Left forelimb (tissue), 1 donor: ENCODE results near the gene DPF3.

Source experiments
- DNase-seq: peaks from one replicate; pipeline ENCODE4 v3.0.0-alpha.2; 2018; ENCODE audit warnings: low spot score

Gene DPF3

DNA sequence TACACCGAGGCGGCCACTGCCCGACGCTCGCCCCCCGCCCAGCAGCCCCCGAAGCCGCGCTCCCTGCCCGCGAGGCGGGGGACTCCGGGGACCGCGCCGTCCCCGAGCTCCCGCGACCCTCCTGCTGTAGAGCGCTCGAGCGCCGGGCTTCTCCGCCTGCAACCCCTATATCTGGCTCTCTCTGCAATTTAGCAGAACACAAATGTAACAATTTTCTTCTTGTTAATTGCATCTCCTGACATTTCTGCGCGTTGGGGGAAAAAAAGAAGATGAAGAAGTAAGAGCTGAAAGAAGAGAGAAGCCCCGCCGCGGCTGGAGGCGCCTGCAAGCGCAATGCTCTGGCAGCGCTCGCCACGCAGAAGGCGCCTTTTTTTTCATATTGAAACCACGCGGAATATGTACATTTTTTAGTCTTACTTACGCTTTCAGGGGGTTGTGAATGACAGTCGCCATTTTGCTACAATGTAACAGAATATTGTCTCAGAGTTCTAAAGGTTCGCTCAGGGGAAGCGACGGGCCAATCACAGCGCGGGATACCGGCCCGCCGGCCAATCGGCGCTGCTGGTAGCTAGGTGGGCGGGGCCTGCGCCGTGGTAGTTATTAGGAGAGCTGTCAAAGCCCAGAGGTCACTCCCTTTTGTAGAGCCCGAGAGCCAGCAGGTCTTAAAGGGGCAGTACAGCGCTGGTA lies at the start of gene DPF3:
Gene DPF3 (minus strand): TSS at position 466 of the 687 bp plus-strand sequence. CDS start 13 bp downstream, at position 453.
- peak; percentile 96 for DNase-seq

DNA sequence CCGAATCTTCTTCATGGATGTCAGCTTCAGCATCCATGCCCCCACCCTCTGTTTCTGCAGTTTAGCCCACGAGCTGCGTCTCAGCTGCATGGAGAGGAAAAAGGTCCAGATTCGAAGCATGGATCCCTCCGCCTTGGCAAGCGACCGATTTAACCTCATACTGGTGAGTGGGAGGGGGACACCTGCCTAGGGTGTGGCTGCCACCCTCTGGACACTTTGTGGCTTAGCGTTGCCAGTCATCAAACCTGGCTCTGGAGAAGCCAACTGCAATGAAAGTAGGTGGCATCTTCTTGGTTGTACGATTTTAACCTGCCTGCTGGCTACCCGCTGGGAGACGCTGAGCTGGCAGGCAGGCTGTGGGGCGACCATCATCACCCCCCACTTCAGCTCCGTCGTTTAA lies 49.0 kb upstream of the DPF3 start:
- DNase-seq, result no peak

DNA sequence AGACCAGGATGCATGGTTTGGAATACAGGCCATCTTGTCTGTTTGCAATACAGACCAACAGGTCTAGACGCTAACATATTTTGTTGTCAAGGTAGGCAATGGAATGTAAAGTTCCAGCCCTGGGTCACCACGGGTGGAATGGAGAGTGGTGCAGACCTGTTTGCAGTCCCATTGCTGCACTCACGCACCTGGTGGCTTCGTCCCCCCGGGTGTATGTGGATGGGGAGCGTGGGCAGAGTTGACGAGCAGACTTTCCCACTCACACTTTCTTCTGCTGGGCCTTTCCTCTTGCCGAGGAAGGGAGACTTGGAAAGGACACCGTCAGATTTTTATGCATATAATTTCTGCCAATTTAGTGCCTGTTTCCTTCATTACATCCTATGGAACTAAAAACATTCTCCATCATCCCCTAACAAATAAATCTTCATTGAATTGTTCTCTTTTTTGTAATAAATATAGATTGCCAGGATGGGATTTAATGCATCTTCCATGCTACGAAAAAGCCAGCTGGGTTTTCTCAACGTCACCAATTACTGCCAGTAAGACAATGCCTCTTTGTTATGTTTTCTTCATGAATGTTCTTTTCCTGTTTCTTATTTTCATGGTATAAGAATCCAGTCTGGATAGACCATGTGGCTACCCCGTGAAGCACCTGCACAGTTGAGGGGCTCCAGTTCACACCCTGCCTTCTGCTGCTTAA lies 47.5 kb upstream of the DPF3 start:
- DNase-seq, result no peak

DNA sequence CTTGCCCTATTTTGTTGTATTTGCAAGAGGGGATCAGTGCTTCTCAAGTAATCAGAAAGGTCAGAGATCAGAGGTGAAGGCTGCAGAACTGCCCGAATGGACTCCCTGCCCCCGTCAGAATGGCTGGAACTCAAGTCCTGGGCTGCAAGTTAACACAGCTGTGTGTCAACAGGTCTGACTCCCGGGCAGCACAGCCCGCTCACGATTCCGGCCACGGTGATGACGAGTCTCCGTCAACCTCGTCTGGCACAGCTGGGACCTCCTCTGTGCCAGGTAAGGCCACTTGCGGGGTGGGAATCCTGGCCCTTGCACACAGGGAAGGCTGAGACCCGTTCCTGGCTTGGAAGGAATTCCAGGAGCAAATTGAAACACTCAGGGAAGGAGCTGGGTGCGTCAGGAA lies 45.7 kb upstream of the DPF3 start:
- no peak for DNase-seq

DNA sequence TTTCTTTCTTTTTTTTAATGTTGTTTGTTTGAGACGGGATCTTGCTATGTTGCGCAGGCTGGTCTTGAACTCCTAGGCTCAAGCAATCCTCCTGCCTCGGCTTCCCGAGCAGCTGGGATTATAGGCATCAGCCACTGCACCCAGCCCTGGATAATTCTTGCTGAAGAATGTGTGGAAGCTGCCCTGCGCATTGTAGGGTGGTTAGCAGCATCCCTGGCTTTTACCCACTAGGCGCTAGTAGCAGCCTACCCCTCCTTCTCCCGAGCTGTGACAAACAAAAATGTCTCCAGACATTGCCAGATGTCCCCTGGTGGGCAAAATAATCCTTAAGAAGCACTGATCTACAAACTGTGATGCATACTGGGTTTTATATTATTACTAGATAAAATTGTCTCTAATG lies 39.0 kb upstream of the DPF3 start:
- no peak for DNase-seq

DNA sequence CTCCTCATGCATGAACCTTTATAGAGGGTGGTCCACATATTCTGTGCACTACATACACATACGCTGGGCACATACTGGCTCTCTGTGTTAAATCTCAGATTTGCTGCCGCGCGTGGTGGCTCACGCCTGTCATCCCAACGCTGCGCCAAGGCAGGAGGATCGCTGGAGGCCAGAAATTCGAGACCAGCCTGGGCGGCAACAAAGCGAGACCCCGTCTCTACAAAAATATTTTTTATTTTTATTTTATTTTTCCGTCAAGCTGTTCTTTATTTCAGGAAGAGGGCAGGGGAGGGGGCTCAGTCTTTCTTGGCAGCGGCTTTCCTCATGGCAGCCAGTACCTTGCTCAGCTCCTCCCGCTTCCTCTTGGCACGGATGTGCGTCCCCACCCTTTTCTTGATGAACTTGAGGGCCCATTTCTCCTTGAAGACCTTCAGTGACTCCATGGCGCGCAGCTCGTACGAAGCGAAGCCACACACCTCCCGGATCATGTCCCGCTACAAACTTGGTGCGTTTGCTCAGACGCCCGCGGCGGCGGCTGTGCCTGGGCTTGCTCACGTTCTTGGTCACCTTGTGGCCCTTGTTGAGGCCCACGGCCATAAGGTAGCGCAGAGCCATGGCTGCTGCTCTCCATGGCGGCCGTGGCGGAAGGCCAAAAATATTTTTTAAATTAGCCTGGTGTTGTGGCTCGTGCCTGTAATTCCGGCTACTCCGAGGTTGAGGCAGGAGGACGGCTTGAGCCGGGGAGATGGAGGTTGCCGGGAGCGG lies 35.6 kb upstream of the DPF3 start:
- DNase-seq, result no peak

DNA sequence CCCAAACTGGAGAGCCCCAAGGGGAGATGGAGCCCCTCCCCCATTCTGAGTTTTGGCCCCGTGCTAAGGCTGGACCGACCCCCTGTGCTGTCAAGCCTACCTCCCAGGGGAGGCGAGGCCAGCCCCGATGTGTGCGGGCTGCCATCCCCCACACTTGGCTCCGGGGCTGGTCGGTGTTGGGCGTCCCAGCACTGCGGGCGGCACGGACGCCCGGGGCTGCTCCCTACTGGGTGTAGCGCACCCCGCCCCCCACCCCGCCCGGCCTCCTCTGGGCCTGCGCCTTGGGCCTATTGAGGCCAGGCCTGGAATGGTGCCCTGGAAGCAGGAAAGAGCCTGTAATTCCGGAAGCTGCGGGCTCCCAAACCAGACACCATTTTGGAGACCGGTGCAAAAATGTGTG lies 35.0 kb upstream of the DPF3 start:
- DNase-seq, result no peak

DNA sequence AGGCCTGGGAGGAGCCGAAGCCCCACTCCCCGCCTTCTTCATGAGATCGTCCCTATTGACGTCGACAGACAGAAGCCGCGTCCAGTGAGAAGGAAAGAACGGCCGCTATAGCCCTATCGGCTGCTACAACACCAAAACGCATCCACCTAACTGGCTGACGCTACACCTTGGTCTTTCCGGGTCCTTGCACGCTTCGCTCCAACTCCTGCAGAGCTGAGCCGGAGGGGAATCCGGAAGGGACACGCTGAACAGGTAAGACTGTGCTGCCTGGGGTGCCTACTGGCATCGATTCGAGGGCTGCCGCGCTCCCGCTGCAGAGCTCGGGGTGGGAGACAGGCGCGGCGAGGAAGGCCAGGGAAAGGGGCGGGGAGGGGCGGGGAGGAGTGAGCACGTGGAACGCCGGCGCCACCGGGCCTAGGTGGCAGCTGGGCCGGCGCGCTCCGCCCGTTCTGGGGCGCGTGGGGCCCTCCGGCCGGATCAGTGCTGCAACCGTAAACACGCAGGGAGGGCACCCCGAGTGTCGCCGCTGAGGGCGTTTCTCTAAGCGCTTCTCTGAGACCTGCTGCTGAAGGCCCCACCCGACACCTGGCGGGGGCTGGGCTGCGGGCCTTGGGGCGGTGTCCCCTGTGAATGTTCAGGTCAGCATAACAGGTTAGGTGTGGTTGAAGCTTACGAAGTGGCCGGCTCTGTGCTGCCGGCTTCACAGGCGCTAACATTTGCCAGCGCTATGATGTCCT lies 32.6 kb upstream of the DPF3 start, which contains the start of gene DCAF4:
Gene DCAF4 (plus strand): TSS at position 173 of the 737 bp plus-strand sequence. CDS start 11,515 bp downstream, outside the sequence.
- DNase-seq, result peak; percentile 95

DNA sequence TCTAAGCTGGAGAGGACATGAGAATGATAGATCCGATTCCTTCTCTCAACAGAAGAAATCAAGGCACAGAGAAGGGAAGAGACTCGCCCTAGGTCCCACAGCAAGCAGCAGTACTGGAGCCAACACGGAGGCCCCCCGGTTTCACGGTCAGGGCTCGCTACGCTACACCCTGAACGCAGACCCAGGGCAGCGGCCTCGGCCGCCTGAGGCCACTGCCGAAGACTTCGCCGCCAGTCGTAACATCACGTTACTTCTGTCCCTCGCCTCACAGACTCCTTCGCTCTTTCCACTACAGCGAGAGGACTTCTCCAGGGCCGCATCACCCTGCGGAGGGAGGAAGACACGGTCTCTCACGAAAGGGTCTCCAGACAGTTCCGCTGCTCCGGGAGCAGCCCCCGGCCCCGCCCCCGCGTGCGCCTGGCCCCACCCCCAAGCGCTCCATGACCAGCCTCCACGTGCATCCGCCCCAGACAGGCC lies 32.0 kb upstream of the DPF3 start:
- no peak for DNase-seq

DNA sequence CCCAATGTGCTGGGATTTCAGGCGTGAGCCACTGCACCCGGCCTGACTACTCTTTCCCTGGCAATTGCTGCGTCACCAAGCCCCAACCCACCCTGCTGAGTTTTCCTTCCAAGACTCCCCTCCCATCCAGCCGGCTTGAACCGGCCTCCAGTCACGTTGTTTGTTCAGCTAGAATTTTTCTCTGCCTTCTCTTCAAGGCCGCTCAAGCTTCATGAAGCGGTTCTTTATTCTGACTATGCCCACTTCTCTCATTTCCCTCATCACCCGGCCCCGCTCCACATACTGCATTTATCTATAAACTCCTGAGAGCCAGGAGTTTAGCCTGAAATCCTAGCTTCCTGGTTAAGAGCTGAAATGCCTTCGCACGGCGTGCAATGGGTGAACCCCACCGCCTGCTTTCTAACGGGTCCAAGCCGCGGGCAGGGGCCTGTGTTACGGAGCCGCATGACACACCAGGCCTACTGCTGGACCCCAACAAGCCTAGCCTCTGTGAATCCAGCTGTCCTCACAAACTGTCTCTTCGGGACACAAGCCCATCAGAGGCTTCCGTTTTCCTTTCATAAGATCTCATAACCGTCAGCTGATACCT lies 31.4 kb upstream of the DPF3 start:
- no peak for DNase-seq

DNA sequence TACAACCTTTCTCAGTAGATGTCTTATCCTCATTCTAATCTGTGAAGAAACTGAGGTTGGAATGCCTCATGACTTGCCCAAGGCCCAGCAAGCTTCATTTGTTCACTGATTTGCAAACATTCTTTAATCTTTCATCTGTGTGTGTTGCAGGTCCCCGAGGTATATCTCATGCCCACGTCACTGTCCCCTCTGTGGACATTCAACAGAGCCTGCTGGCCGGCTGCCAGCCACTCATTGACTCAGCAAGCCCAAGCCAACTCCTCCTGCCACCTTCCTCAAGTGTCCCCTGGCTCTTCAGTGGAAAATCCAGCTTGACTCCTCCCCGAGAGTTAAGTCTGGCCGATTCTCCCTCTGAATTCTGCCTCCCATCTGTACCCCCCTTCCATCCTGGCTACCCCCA lies 30.4 kb upstream of the DPF3 start:
- no peak for DNase-seq

DNA sequence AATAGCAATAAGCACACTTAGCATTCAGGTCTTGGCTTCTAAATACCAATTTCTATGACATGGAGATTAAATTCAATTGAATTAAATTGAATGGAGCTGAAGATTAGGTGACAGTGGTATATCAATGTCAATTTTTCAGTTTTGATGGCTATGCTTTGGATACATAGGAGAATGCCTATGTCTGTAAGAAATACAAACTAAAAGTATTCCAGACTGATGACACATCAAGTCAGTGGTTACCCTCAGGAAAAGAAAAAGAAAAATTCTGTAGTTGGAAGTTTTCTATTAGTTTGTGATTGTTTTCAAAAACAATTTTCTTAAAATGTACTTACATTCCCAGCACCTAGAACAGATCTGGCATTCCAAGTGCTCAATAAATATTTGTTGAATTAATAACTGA lies 27.5 kb upstream of the DPF3 start:
- DNase-seq, result no peak

DNA sequence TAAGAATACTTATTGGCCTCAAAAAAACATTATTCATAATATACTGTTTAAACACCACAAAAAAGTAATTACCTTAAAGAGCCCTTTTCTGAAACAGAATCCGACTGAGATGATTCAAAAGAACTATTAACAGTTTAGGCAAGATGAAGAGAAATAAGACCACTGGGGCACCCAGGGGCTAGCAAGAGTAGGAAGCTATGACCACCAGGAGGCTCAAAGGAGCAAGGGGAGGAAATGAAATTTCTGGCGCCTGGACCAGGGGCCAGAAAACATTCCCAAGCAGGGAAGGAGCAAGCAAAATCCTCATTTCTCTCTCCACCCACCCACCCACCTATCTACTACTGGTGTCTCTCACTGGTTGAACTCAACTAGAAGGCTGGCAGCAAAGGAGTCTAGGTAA lies 26.1 kb upstream of the DPF3 start:
- DNase-seq, result no peak

DNA sequence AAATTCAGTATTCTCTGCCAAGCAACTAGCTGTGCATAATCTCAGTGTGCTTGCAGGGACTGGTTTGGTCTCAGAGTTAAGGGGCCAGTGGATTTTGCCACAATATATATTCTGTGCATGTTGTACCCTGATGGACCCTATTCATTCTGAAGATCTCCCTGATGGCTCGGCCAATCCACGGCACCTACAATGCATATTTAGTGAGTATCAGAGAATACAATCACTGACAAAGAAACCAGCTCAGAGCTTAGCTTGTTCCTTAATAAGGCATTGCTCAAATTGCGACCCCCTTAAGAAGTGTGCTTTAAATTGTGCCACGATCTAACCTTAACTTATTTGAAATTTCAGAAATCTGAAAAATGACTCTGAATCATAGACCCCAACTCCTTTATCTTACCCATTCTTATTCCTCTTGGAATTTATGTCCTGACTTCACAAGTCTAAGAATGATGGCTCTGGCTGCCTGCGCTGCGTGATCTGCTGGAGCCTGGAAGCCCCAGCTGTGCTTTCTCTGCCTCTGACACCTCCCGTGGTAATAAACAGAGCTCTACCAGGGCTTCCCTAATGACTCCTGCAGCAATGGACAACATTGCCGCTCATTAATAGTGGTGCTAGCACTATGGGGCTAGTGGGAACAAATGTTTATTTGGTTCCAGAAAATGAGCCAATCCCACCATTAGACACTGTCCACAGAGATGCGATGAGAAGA lies 23.3 kb upstream of the DPF3 start:
- no peak for DNase-seq

DNA sequence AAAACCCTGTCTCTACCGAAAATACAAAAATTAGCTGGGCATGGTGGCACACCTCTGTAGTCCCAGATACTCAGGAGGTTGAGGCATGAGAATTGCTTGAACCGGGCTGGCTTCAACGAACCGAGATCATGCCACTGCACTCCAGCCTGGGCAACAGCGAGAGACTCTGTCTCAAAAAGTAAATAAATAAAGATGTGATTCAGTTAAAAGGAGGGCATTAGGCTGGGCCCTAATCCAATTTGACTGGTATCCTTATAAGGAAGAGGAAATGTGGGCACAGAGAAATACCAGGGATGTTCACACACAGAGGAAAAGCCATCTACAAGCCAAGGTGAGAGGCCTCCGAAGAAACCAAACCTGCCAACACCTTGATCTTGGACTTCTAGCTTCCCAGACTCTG lies 22.3 kb upstream of the DPF3 start:
- DNase-seq, result no peak

DNA sequence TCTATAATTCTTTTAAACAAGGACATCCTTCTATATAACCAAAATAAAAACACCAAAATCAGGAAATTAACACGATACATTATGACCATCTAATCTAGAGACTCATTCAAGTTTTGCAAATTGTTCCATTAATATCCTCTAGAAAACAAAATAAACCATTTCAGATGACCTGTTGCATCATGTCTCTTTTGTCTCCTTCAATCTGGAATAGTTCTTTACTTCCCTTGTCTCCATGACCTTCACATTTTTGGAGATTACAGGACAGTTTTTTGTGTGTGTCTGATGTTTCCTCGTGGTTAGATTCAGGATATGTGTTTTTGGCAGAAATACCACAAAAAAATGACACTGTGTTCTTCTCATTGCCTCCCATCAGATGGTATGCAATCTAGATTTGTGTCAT lies 19.9 kb upstream of the DPF3 start:
- DNase-seq, result no peak

DNA sequence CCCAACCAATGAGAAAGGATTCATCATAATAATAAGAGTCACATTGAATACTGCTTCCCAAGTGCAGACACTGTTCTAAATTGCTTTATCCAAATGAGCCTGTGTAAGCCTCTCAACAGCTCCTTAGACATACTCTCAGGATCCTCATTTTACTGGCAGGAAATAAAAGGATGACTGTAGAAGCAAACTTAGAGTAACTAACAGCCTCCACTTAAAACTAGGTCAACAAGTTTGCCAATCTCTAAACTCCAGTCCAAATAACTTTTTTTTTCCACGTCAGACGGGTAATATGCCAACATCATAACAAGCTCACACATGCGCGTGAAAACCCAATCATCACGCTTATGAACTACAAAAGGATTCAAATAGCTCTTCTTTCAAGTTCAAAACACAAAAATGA lies 15.3 kb upstream of the DPF3 start:
- DNase-seq, result no peak

DNA sequence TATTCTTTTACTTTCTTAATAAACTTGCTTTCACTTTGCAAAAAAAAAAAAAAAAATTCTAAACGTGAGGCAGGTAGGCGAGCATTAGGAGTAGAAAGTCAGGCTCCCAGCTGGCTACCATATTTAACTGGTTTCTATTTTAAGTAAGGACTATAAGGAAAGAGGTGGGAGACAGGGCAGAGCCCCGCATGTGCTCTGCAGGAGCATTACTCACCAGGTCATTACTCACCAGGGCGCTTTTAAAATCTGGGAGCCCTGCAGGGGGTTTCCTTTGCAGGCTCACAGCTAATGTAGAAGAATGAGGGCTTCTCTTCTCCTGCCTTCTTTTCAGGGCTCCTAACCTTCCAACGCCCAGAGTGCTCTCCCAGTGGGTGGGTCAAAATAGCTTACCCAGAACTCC lies 14.0 kb upstream of the DPF3 start:
- no peak for DNase-seq

DNA sequence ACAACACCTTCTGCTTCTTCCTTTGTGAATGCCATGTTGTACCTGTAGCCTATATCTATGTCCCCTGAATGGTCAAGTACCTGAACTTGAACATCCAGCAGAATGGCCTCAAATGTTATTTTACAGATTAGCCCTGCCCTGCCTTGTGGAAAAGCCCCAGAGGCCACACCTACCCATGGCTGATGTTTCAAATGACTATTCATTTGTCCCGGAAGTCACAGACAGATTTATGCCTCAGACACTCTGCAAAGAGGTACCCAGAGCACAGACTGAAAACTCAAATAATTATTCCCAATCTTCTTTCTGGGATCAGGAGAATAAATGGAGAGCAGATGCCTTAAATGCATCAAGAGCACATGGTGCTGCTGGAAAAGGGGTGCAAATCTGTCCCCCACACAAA lies 13.0 kb upstream of the DPF3 start:
- DNase-seq, result no peak

DNA sequence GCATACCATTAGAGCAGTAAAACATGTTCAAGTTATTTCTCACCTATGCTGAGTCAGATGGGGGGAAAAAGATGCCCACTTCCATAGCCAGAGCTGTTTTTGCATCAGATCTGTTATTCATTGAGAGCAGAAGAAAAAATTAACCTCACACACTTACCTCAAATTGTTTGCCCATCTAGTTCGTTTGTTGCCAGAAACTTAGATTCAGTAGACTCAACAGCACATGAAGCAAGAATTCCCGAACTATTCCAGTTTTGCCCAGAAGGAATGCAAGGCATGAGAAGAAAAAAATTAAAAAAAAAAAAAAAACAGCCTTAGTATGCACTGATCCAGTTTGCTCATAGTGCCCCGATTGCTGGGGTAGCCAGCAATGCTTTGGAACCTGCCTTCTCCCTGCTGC lies 12.4 kb upstream of the DPF3 start:
- DNase-seq, result no peak
